Measurements from ENCODE around the gene ARAP1.

- TF ChIP-seq CTCF (conservative IDR thresholded peaks at IDR 0.05; ENCODE audit: low read depth, low read length) (no peak), EZH2 (IDR thresholded peaks at IDR 0.05; ENCODE audit: low read length, unreplicated experiment) (no peak)
Measured at GRCh38 chr11:72673943-72674828, 78.0 kb downstream of the ARAP1 start, which contains the start of gene PDE2A.

Measured in PC-3 (cell line).